IMR-90 (cell line): ENCODE data around the gene GSTA2.

Experiments used
- FOS ChIP-seq: fragments of 150-350 bp; IDR thresholded peaks from 2 replicates; pipeline ENCODE4 v1.6.1; 2016; ENCODE audit warnings: low read depth, low read length
- MXI1 ChIP-seq: IDR thresholded peaks from 2 replicates; pipeline ENCODE4 v1.6.1; 2012; ENCODE audit warnings: low read depth, mild to moderate bottlenecking, low read length, moderate library complexity, borderline replicate concordance
- POLR2A ChIP-seq: IDR thresholded peaks from 2 replicates; pipeline ENCODE4 v1.6.1; 2012; ENCODE audit warnings: mild to moderate bottlenecking, low read depth, low read length
- RAD21 ChIP-seq: IDR thresholded peaks from 2 replicates; pipeline ENCODE4 v1.6.1; 2012; ENCODE audit warnings: low read length, improper control_type of control experiment
- USF2 ChIP-seq: fragments of 150-350 bp; IDR thresholded peaks from 2 replicates; pipeline ENCODE4 v1.6.1; 2017; ENCODE audit warnings: mild to moderate bottlenecking, antibody characterized with exemption, low read length, low read depth
- TF ChIP-seq, protein P1 (sequence below): conservative IDR thresholded peaks from 2 replicates; pipeline ENCODE4 v1.5.1; 2012; ENCODE audit warnings: mild to moderate bottlenecking, low read depth, low read length, improper control_type of control experiment

- TF ChIP-seq, protein P1, sequence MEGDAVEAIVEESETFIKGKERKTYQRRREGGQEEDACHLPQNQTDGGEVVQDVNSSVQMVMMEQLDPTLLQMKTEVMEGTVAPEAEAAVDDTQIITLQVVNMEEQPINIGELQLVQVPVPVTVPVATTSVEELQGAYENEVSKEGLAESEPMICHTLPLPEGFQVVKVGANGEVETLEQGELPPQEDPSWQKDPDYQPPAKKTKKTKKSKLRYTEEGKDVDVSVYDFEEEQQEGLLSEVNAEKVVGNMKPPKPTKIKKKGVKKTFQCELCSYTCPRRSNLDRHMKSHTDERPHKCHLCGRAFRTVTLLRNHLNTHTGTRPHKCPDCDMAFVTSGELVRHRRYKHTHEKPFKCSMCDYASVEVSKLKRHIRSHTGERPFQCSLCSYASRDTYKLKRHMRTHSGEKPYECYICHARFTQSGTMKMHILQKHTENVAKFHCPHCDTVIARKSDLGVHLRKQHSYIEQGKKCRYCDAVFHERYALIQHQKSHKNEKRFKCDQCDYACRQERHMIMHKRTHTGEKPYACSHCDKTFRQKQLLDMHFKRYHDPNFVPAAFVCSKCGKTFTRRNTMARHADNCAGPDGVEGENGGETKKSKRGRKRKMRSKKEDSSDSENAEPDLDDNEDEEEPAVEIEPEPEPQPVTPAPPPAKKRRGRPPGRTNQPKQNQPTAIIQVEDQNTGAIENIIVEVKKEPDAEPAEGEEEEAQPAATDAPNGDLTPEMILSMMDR = no peak
- no peak for TF ChIP-seq FOS
- no peak for TF ChIP-seq RAD21
- TF ChIP-seq POLR2A = no peak
- no peak for TF ChIP-seq MXI1
- no peak for TF ChIP-seq USF2
Measured at GRCh38 chr6:52760105-52760765, 3.0 kb downstream of the GSTA2 start.
